ENCODE data around the gene SNAP23.
"Not testable (repeated sequence)": the region's sequence is repeated elsewhere in the genome, so short reads cannot be mapped to it uniquely, and the experiment has no call there.

The SNAP23 gene

DNA sequence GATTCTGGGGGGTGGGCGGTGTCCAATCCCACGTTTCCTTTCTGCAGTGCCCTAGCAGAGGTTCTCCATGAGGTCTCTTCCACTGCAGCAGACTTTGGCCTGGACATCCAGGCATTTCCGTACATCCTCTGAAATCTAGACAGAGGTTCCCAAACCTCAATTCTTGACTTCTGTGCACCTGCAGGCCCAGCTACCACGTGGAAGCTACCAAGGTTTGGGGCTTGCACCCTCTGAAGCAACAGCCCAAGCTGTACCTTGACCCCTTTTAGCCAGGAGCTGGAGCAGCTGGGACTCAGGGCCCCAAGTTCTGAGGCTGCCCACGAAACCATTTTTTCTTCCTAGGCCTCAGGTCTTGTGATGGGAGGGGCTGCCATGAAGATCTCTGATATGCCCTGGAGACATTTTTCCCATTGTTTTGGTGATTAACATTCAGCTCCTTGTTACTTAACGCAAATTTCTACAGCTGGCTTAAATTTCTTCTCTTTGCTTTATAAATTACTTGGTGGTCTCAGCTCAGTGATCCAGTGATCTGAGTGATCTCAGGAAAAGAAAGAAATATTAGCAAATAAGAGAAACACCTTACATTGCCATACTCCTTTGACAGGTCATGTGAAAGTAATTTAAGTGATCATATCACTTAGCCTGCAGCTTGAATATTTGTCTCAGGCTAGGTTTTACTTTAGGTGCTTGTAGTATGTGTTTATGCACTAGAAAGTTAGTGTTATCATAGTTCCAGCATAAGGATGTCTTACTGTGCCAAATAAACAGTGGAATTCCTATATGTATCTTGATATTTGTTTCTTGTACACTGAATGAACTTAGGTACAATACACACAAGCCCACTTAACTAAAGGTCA lies 3.0 kb downstream of the SNAP23 start:
- DNase-seq = no peak

DNA sequence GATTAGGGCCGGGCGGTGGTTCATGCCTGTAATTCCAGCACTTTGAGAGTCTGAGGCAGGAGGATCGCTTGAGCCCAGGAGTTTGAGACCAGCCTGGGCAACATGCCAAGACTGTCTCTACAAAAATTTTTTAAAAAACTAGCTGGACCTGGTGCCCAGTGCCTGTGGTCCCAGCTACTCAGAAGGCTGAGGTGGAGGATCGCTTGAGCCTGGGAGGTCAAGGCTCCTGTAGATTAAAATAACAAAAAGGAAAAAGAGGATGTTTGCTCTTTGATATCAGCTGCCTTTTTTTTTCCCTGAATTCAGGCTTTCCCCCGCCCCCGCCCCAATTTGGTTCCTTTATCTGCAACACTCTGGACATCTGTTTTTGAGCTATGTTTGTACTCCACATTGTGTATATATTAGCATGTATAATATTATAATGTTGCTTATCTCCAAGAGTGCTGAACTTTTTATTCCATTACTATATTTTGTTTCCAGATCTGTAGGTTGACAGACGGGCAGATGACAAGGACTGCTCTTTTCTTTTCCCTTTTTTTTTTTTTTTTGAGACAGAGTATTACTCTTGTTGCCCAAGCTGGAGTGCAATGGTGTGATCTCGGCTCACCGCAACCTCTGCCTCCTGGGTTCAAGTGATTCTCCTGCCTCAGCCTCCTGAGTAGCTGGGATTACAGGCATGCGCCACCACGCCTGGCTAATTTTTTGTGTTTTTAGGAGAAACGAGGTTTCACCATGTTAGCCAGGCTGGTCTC lies 4.6 kb downstream of the SNAP23 start:
- no peak for DNase-seq

DNA sequence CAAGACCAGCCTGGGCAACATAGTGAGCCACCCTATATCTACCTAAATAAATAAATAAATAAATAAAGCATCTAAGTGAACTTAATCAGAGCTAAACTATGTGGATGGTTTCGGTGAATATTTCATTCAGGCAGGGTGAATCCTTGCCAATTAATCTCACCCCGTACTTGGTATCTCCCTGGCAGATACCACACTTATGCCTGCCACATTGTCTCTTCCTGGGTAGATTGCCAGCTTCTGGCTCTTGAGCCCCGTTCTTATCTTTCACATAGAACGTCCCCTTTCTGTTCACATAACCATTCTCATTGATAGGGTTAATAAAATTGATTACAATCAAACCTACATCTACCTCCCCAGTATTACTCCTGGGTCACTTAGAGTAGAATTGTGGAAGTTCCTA lies 7.0 kb downstream of the SNAP23 start:
- DNase-seq = no peak

DNA sequence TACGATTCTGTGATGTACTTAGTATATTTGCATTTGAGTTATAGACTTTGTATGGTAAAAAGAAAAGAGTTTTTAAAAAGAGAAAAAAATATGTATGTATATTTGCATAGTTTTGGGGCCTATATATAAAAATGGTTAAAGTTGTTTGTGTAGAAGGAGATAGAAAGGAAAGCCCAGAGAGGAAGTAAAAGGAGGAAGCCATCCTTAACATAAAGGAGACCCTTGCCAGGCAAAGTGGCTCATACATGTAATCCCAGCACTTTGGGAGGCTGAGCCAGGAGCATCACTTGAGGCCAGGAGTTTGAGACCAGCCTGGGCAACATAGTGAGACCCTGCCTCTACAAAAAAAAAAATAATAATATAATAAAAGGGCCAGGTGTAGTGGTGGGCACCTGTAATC lies 8.4 kb downstream of the SNAP23 start:
- no peak for DNase-seq

DNA sequence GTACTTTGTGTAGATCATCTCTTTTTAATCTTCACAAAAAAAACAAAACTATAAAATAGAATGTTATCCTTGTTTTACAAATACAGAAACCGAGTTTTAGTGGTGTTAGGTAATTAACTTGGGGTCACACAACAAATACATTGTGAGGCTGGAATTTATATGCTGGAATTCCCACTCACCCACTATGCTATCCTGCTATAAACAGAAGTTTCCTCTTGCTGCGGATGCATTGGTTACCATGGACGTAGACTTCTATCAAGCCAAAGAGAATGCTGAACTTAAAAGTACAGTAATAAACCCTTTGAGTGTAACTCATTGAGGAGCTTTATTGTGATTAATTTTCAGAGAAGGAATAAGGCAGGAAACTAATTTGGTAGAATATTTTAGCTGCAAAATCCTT lies 9.2 kb downstream of the SNAP23 start:
- DNase-seq = no peak

DNA sequence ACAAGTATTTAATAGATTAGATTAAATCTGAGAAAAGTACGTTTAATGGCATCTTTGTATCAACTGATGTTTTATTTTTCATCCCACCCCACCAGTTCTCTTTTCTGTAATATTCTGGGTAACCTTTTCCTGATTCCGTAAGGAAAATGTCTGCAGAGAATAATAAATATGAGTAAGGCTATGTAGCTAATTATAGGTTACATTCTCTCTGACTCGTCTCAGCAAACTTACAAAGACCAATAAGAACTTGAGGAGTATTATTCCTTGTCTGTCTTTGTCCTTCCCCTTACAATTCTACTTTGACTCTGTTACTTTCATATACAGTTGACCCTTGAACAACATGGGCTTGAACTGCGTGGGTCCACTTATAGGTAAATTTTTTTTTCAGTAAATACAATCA lies 12.1 kb downstream of the SNAP23 start:
- no peak for DNase-seq

DNA sequence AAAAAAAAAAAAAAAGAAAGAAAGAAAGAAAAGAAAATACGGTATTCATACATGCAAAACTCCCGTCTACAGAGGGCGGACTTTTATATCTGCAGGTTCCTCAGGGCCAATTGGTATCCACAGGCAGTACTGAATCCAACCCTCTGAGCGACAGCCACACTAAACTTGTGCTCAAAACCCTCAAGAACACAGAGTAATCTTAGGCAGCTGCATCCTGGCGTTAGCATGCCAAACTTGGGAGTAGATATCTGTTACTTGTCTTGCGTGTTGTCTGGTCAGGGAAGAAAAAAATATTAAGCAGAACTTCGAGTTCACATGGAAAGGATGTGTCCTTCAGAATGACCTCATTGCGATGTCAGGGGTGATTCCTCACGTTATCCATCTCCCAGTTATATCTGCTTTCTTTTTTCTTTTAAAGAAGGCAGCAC lies 12.8 kb downstream of the SNAP23 start:
- no peak for DNase-seq

DNA sequence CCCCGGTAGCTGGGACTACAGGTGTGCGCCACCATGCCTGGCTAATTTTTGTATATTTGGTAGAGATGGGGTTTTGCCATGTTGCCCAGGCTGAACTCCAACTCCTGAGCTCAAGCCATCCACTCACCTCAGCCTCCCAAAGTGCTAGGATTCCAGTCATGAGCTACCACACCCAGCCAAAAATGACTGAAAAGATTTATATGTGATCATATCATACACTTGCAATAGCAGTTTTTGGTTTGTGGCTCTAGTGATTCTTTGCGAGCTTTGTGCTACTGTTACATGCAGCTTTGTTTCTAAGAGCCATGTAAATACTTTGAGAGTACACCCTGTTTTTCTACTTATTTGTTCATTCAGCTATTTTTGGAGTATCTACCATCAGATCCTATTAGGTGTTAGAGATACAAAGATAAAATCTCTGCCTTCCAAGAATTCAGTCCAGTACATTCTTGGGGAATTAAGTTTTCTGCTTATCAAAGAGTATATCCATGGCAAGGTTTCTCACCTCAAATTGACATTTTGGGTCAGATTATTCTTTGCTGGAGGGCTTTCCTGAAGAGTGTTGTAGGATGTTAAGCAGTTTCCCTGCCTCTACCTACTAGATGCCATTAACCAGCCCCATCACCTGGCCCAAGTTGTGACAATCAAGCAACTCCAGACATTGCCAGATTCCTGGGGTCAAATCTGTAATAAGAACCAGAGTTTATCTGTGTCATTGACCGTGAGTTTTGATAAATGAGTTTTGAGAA lies 15.0 kb downstream of the SNAP23 start:
- no peak for DNase-seq

DNA sequence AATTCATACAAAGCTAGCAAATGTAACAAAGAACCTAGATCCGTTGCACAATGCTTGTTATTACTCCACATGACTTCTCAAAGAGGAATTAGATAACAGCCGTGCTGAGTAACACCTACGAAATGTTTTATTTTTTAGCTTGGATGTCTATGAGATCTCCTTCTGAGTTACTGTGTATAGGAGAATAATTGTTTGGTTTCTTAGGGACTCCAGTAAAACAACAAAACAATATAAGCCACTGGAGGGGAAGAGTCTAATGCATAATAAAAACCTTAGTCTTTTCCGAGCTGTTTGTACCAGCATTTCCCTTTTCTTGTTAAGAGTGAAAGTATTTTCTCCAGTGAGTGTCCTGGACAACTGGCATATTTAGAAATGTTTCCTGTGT lies 15.6 kb downstream of the SNAP23 start:
- DNase-seq = no peak

DNA sequence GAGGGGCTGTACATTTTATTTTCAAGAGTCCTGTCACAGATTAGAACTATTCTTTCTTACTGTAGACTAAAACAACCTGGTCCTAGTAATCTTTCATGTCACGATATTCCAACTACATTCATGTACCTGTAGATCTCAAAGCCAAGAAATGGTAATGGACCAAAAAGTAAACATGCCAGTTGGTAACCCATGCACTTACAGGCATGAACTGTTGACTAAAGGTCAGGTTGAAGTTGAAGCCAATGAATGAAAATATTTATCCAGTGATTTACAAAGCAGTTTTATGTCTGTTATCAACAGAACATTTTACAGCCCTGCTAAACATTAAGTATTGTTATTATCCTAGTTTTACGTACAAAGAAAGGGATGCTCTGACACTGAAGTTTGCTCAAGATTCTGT lies 27.9 kb downstream of the SNAP23 start:
- no peak for DNase-seq

DNA sequence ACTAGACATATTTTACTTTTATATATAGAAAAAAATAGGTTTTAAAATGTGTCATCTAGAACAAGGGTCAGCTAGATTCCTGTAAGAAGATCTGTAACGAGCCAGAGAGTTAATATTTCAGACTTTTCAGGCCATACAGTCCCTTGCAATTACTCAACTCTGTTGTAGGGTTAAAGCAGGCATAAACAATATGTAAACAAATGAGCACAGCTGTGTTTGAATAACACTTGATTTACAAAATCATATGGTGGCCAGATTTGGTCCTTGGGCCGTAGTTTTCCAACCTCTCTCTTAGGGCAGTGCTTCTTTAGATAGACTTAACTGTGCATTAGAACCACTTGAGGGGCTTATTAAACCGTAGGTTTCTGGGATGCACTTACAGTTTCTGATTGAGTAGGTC lies 33.5 kb downstream of the SNAP23 start:
- DNase-seq = no peak

DNA sequence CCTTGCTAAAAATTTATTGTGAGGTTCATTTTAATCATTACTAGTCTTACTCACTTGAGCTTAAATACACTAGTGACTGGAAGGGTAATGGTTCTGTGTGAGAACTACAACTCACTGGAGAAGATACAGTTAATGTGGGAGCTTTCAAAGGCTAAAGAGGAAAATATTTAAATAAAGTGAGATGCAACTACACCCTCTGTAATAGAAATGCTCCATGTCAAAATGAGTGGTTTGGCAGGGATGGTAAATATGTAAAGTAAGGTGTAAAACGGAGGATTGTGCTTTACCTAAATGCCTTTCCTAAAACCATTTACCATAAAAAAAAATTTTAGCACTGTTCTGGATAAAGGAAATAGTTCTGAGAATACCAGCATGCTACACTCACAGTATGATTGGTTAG lies 37.8 kb downstream of the SNAP23 start:
- DNase-seq = no peak

DNA sequence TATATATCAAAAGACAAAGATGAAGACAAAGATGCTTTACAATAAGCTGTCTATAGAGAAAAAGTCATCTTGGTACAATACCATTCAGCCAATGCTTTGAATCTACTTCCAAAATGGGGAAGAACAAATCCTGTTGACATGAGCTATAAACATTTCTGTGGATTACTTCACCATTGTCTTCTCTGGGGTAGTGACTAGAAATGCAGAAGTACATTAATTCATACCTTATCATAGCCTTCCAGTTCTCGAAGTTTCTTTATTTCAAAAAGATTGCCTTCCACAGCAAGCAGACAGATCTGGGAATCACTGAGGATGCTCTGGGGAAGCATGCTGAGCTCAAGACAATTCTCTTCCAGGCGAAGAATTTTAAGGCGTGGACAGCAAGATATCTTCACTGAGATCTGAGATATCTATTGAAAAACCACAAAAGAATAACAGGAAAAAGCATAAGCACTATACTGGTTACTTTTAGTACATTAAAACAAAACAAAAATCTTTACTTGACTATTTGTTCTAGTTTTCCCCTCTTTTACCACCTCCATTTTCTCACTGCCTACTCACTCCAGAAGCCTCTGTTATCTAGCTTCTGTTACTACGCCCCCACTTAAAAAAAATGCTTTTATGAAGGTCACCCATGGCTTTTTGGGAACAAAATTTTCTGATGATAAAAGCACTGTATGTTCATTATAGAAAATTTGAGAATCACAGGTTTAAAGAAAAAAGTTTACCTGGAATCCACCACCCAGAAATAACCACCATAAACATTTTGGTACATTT lies 49.6 kb downstream of the SNAP23 start:
- no peak for DNase-seq

DNA sequence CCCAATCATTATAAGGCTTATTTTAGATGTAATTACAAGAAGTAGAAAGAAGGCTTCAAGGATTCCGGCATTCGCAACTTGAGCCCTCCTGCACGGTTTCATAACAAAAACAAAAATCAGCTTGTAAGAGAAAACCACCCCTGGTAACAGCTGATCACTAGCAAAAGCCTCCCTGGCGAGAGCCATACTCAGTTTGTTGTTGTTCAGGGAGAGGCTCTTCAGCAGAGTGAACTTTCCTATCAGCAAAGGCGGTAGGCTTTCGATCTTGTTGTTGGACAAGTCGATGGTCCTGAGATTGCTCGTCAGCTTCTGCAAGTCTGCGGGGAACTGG lies 52.4 kb downstream of the SNAP23 start:
- peak in 1 of 6 experiments; percentile 41 for DNase-seq

DNA sequence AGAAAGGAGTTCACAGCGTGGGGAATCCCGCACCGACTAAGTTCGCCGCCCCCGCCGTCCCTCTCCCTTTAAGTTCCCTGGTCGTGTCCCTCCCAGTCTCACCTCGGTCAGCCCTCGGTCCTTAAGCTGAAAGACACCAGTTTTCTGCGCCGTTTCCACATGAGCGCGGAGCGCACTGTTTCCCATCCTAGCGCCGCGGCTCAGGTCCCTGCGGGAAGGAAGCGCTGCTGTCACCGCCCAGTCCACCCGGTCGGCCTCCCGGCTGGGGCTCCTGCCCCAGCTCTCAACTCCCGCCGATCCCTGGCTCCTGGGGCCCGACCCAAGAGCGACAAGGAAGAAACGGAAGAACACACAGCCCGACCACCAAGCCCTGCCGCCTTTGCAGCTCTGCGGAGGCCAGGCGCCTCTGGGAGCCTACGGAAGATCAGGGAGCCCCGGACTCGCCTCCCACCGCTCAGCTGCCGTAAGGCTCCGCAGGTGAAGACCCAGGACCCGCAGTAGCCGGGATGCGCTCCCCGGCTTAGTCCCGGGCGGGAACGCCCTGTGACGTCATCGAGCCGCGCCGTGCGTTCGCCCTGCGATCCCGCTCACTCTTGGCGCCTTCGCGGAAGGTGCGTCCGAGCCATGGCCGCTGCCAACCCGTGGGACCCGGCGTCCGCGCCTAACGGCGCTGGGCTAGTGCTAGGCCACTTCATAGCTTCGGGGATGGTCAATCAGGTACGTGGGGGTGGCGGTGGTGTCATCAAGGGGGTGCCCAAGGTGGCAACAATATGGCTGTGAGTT lies 53.0 kb downstream of the SNAP23 start, which contains the start of the genes HAUS2 and LRRC57:
Gene HAUS2 (plus strand): TSS at position 590 of the 783 bp plus-strand sequence. CDS start 35 bp downstream, at position 625.
Gene LRRC57 (minus strand): TSS at position 545 of the 783 bp plus-strand sequence. CDS start 359 bp downstream, at position 186.
- peak; percentile 74 to 89 (median 84) for DNase-seq

DNA sequence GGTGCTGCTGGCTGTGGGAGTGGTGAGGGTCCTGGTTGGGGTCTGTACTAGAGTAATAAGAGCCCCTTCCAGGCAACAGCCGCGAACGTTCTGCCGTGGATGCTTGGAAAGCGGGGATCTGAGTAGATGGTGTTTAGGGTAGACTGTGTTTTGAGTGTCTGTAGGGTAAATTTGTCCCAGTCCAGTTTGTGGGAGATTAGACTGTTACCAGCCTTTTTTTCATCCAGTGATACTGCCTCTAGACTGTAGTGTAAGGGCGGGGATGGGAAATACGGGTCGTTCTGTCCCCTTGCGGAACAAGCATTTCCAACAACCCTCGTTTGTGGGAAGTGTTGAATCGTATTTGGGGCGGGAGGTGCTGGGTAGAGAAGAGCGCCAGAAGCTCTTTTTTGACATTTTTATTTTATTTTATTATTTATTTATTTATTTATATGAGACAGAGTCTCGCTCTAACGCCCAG lies 53.6 kb downstream of the SNAP23 start:
- DNase-seq = no peak

DNA sequence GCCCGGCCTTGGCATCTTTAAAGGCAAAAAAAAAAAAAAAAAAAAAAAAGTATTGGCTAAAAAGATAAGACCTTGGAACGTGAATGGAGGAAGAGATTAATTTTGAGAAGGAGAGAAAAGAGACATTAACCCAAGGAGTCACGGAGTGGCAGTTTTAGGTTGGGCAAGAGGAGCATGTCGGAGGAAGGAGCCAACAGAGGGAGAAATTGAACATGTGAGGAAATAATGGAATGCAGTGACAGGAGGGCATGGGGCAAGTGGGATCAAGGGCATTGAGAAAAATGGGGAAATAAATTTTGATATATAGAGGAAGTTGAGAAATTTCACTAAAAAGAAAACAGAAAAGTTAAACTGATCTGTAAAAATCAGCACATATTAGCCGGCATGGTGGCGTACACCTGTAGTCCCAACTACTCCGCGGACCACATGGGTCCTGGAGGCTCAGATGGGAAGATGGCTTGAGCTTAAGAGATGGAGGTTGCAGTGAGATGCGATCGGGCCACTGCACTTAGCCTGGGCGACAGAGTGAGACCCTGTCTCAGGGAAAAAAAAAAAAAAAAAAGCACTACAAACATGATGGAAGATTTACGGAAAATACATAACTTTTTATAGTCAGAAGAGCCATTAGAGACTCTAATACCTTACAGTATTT lies 54.4 kb downstream of the SNAP23 start:
- DNase-seq = no peak

DNA sequence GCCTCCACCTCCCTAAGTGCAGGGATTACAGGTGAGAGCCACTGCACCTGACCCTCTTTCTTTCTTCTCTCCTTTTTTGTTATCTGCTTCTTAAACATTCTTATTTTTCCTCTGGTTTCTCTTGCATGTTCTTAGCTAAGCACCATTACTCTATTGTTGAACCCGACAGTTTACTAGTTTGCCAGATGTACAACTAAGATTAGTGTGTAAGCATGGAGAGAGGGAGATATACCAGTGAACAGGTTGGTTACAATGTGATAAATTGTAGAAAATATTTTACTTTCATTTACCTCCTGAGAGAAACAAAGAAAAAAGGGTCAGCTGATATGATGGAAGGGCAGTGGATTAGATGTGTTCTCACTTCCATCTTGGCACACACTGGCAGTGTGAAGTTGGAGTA lies 58.1 kb downstream of the SNAP23 start:
- no peak for DNase-seq

DNA sequence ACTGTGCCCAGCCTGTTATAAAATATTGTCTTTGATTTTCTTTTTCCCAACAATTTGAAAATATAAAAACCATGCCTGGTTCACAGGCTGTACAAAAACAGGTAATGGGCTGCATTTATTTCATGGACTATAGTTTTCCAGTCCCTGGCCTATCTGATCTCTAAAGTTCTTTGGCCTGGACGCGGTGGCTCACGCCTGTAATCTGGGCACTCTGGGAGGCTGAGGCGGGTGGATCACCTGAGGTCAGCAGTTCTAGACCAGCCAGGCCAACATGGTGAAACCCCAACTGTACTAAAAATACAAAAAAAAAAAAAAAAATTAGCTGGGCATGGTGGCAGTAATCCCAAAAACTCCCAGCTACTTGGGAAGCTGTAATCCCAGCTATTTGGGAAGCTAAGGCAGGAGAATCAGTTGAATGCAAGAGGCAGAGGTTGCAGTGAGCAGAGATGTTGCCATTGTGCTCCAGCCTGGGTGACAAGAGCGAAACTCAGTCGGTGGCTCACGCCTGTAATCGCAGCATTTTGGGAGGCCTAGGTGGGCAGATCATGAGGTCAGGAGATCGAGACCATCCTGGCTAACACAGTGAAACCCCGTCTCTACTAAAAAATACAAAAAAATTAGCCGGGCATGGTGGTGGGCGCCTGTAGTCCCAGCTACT lies 61.2 kb downstream of the SNAP23 start:
- DNase-seq = not testable (repeated sequence)

DNA sequence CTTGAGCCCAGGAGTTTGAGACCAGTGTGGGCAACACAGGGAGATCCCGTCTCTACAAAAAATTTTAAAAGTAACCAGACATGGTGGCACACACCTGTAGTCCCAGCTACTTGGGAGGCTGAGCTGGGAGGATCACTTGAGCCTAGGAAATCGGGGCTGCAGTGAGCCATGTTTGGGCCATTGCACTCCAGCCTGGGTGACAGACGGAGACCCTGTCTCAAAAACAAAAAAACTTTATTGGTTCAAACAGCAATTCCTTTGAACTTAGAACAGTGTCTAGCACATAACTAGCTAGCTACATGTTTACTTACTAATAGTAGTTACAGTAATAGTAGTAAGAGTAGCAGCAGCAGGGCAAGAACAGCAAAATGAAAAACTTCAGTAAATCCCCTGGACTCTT lies 63.3 kb downstream of the SNAP23 start:
- DNase-seq = no peak
